ENCODE results near the gene ZNF687.

ZNF687 gene

DNA sequence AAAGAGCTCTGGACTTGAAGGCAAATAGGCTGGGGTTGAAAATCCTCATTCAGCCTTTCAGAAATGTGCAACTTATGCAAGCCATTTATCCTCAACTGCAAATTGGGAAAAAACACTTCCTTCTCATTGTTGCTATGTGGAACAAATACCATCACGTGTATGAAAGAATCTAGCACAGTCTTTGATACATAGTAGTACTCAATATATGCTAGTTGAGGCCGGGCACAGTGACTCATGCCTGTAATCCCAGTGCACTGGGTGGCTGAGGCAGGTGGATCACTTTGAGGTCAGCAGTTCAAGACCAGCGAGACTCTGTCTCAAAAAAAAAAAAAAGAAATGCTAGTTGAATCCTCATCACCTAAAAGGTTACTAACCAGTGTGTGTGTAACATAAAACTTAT, 36.9 kb downstream of the ZNF687 start:
- DNase-seq (ENCODE audit: low spot score): no peak
- H3K27ac ChIP-seq: no peak overlapping the region
- POLR2A ChIA-PET (ENCODE audit: low non-redundant PET): no interaction called here
- TF ChIP-seq, protein P1, sequence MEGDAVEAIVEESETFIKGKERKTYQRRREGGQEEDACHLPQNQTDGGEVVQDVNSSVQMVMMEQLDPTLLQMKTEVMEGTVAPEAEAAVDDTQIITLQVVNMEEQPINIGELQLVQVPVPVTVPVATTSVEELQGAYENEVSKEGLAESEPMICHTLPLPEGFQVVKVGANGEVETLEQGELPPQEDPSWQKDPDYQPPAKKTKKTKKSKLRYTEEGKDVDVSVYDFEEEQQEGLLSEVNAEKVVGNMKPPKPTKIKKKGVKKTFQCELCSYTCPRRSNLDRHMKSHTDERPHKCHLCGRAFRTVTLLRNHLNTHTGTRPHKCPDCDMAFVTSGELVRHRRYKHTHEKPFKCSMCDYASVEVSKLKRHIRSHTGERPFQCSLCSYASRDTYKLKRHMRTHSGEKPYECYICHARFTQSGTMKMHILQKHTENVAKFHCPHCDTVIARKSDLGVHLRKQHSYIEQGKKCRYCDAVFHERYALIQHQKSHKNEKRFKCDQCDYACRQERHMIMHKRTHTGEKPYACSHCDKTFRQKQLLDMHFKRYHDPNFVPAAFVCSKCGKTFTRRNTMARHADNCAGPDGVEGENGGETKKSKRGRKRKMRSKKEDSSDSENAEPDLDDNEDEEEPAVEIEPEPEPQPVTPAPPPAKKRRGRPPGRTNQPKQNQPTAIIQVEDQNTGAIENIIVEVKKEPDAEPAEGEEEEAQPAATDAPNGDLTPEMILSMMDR (conservative IDR thresholded peaks at IDR 0.05; ENCODE audit: low read depth): no peak
- CTCF ChIA-PET: no interaction called here

DNA sequence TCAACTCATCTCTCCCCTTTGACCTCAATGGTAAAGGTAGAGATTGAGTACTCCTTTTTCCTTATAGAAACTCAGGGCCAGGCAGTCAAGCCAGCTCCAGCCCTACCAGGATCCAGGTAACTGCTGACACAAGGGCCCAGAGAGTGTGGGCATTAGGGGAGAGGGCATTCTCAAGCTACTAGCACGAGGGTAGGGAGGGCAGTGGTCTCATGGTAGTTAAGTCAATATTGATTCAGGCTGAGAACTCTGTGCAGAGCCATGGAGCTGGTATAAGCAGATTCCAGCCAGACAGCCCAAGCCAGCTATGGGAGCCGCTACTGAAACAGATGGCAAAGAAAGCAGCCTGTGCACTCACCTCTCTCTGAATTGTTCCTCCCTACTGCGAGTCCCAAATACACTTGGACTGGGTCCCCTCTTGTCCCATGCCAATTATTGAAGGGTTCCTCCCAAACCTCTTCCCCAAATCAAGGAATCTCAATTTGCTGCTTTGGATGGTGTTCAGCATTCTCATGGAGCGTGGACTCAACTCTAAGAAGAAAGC, 42.4 kb downstream of the ZNF687 start:
- no peak for DNase-seq (ENCODE audit: low spot score)
- POLR2A ChIA-PET (ENCODE audit: low non-redundant PET): no interaction called here
- no peak overlapping the region for H3K27ac ChIP-seq
- CTCF ChIA-PET: interaction anchor here (1.0 kb wide), 1 partner anchor 24 kb away, joined by 3 read pairs; no protein-coding TSS in a partner anchor
- TF ChIP-seq, protein P1 (conservative IDR thresholded peaks at IDR 0.05; ENCODE audit: low read depth): no peak

DNA sequence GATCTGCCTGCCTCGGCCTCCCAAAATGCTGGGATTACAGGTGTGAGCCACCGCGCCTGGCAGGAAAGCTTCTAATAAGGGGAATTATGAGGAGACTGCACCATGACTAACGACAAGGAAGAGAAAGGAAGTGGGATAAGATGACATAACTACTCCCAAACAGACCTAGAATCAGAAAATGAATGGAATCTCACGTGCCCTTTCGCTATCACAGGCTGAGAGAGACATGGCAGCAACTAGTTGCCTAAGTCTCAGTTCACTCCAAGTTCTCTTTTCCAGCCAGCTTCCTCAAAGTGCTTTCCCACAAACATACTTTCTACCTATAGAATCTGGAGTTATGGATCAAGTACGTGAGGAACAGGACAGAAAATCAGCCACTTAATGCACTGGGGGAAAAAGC, 43.1 kb downstream of the ZNF687 start:
- H3K27ac ChIP-seq: no peak overlapping the region
- ChIA-PET POLR2A (ENCODE audit: low non-redundant PET) (no interaction called here), CTCF (interaction anchor here (1.0 kb wide), 1 partner anchor 24 kb away, joined by 3 read pairs; no protein-coding TSS in a partner anchor)
- no peak for DNase-seq (ENCODE audit: low spot score)
- TF ChIP-seq, protein P1 (conservative IDR thresholded peaks at IDR 0.05; ENCODE audit: low read depth): no peak

DNA sequence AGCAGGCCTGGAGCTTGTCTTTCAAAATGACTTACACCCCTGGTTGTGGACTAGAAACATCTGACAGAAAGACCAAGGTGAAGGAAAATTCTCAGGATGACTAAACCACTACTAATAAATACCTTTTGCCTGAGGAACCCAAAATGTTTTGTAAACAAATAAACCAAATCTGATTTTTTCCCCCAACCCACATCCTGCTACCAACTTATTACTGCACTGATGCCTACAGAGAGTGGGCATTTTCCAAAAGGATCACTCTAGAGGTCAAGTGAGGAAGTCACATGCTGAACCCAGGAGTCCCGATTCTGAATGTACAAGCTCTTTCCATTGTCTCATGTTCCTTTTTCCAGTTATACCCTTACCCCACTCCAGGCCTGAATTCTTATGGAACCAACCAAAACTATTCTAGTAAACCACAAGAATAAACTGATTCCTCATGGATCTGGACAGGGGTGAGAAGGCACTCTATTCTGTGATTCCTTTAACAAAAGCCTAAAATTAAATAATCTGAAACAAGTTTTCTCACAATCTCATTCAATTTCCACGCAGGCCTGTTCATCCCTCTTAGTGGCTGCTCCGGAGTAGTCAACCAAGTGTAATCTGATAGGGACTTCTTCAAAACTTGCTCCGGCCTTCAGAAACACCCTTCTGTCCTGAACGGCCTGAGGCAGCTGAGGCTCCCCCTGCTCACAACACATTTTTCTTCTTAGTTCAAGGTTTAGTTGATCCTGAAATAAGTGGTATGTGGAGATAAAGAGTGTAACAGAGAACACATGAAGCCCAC, 43.7 kb downstream of the ZNF687 start:
- ChIA-PET POLR2A (ENCODE audit: low non-redundant PET) (no interaction called here), CTCF (interaction anchor here (0.7 to 1.4 kb wide), 2 partner anchors 9 to 25 kb away, joined by 3 to 5 read pairs; no protein-coding TSS in a partner anchor)

DNA sequence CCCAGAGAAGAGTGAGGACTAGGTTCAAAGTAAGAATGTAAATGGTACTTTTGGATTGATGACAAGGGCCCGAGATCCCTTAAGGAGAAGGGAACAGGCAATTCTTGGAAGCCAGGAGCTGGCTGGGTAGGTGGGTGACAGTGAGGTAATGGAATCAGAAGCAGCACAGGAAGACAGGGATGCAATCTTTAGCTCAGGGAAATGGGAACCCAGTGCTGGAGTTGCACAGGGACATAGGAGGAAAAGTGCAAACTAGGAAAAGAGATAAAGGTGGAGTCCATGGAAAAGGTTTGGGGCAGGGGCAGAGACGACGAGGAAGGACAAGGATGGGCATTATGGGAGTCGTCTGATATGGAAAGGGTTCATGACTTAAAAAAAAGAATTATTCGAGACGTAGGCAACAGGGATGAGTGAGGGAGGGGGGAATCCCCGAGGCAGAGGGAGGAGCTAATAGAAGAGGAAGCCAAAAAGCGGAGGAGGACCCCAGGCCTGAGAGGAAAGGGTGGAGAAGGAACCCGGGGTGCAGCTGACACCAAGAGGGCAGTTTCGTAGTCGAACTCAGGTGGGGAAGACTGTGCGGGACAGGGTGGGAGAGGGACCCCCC, 44.6 kb downstream of the ZNF687 start:
- TF ChIP-seq, protein P1 (conservative IDR thresholded peaks at IDR 0.05; ENCODE audit: low read depth): no peak
- DNase-seq (ENCODE audit: low spot score): peak; percentile 67
- H3K27ac ChIP-seq: peak overlapping the region; percentile 88
- ChIA-PET POLR2A (ENCODE audit: low non-redundant PET) (no interaction called here), CTCF (interaction anchor here (1.4 kb wide), 1 partner anchor 26 kb away, joined by 5 read pairs; no protein-coding TSS in a partner anchor)

More for the DNA sequence above, 43.7 kb downstream of the ZNF687 start:
- no peak for DNase-seq (ENCODE audit: low spot score)
- no peak overlapping the region for H3K27ac ChIP-seq
- TF ChIP-seq, protein P1 (conservative IDR thresholded peaks at IDR 0.05; ENCODE audit: low read depth): no peak

DNA sequence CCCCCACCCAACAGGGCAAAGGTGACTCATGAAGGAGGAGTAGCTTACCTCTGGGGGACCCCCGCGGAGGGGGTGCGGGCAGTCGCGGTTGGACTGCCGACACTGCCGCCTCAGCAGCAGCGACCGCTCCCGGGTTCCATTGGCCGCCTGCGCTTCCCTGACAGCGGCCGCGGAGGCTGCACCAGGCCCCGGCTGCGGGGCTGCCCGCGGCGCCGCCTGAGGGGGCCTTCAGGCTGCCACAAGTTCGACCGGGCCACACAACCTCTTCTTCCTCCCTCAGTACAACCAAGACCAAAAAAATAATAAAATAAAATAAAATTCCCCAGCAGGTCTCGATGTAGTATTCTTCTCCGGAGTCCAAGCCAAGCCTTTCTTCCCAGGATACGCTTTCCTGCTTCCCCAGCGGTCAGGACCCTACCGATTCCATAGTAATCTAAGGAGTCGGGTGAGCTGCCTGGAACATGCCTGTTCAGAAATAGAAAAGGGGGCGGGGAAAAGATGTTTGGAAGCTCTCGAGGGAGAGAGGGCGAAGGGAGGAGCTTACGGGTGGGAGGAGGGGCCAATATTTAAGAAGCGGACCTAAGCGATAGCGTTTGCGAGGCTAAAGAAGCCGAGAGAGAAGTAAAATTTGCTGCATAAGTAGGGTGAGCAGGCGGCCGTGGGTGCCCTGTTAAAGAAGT, 45.3 kb downstream of the ZNF687 start, which contains the start of gene PI4KB:
Gene PI4KB (minus strand): TSS at position 194 of the 680 bp plus-strand sequence. CDS start 10,935 bp downstream, outside the sequence.
- CTCF ChIA-PET: interaction anchor here (0.7 to 1.4 kb wide), 3 partner anchors 14 to 27 kb away, joined by 3 to 5 read pairs (median 4); no protein-coding TSS in a partner anchor

More for the DNA sequence above, 45.3 kb downstream of the ZNF687 start, which contains the start of gene PI4KB:
- POLR2A ChIA-PET (ENCODE audit: low non-redundant PET): interaction anchor here (0.5 kb wide), 1 partner anchor 30 kb away, joined by 5 read pairs; no protein-coding TSS in a partner anchor
- TF ChIP-seq, protein P1 (conservative IDR thresholded peaks at IDR 0.05; ENCODE audit: low read depth): no peak
- DNase-seq (ENCODE audit: low spot score): peak; percentile 98
- H3K27ac ChIP-seq: peak within 1 kb of the TSS; percentile 88

Data from RWPE1 (cell line).